GM15510 (cell line): ENCODE measurements around the gene CA10.

Experiments
- POLR2A ChIP-seq: IDR thresholded peaks from 3 replicates; pipeline ENCODE4 v1.6.1; 2011; ENCODE audit warnings: borderline replicate concordance; ENCODE audit not compliant: insufficient read length; ENCODE audit errors: extremely low read depth

Gene CA10

GRCh38 chr17:51585514-51586104 is 572.9 kb downstream of the CA10 start:
- no peak for TF ChIP-seq POLR2A

GRCh38 chr17:51580869-51581268 is 577.6 kb downstream of the CA10 start:
- no peak for TF ChIP-seq POLR2A
